Activated T-helper 2 cell treated with anti-CD3 and anti-CD28 coated beads, Interferon-gamma antibody, Interleukin-2, Interleukin-4, amounts not matched to agents 10 μg/mL and 5 μg/mL and 100 μg/mL, durations not matched to agents 14 hours and 24 hours and 36 hours (primary cell): ENCODE results near the gene CD48. TPM values are rescaled to one million over a fixed set of nuclear protein-coding genes. Genes with fewer than 3 reads are reported as not detected.

ENCODE experiments used
- DNase-seq: peaks from one replicate; pipeline ENCODE4 v3.0.0; 2021; ENCODE audit warnings: low spot score
- H3K27ac Mint-ChIP-seq: one replicate; pipeline ENCODE4 v1.8.0; 2021; ENCODE audit warnings: mixed read lengths
- H3K27me3 Mint-ChIP-seq: one replicate; pipeline ENCODE4 v1.8.0; 2021; ENCODE audit warnings: low read depth, mixed read lengths
- H3K36me3 Mint-ChIP-seq: one replicate; pipeline ENCODE4 v1.8.0; 2021; ENCODE audit warnings: low read depth, mixed read lengths
- H3K4me1 Mint-ChIP-seq: one replicate; pipeline ENCODE4 v1.8.0; 2021; ENCODE audit warnings: low read depth, mixed read lengths
- H3K4me3 Mint-ChIP-seq: one replicate; pipeline ENCODE4 v1.8.0; 2021; ENCODE audit warnings: low read depth, mild to moderate bottlenecking, moderate library complexity, mixed read lengths
- H3K9me3 Mint-ChIP-seq: one replicate; pipeline ENCODE4 v1.8.0; 2021; ENCODE audit warnings: mixed read lengths
- intact Hi-C: fragments of 100-400 bp; cut with micrococcal nuclease; formaldehyde crosslinking; loops from one replicate; pipeline ENCODE4 v1.15.1; 2023
- total RNA-seq: library from RNA; stranded (reverse); gene quantifications from 2 replicates; pipeline ENCODE4 v1.2.3, GENCODE V29; 2022

The CD48 gene
- total RNA-seq, 1 donor from 2014 or later, result 101 TPM

- peak overlapping the region; percentile 97 for H3K4me3 Mint-ChIP-seq
- H3K4me1 Mint-ChIP-seq, result peaks cover 60% of the 10 kb centered on the region
- H3K36me3 Mint-ChIP-seq, result peaks cover 63% of the 10 kb centered on the region
- DNase-seq, result no peak
- H3K27me3 Mint-ChIP-seq, result no peaks in the 10 kb centered on the region
- peak overlapping the region; percentile 99 for H3K27ac Mint-ChIP-seq
- intact Hi-C loops, result loop anchor here (2.0 kb wide), 1 partner anchor 15 kb away; no protein-coding TSS in a partner anchor
- no peaks in the 10 kb centered on the region for H3K9me3 Mint-ChIP-seq
These were observed 64.3 kb downstream of the CD48 start for GRCh38 chr1:160647329-160647720.

- H3K4me3 Mint-ChIP-seq, result peak within 1 kb of the TSS; percentile 97
- H3K36me3 Mint-ChIP-seq, result peaks cover 66% of the 10 kb centered on the region
- intact Hi-C loops, result loop anchor here (2.0 kb wide), 1 partner anchor 16 kb away; no protein-coding TSS in a partner anchor
- no peaks in the 10 kb centered on the region for H3K9me3 Mint-ChIP-seq
- peak within 1 kb of the TSS; percentile 99 for H3K27ac Mint-ChIP-seq
- H3K27me3 Mint-ChIP-seq, result no peaks in the 10 kb centered on the region
- no peak for DNase-seq
- H3K4me1 Mint-ChIP-seq, result peaks cover 60% of the 10 kb centered on the region
These were observed 64.8 kb downstream of the CD48 start, which contains the start of gene SLAMF1 for GRCh38 chr1:160646711-160647328. Gene SLAMF1, minus strand, starts transcription at chr1:160647044. Its CDS starts 99 bp downstream, at chr1:160646945.

GRCh38 chr1:160646180-160646579, 65.4 kb downstream of the CD48 start:
- no peak for DNase-seq
- Mint-ChIP-seq H3K9me3 (no peaks in the 10 kb centered on the region), H3K36me3 (peaks cover 69% of the 10 kb centered on the region), H3K27ac (peak overlapping the region; percentile 99), H3K27me3 (no peaks in the 10 kb centered on the region), H3K4me1 (peaks cover 59% of the 10 kb centered on the region), H3K4me3 (peak overlapping the region; percentile 97)
- intact Hi-C loops, result loop anchor here (2.0 kb wide), 1 partner anchor 17 kb away; no protein-coding TSS in a partner anchor

GRCh38 chr1:160645386-160646130, 66.1 kb downstream of the CD48 start:
- Mint-ChIP-seq H3K4me1 (peaks cover 58% of the 10 kb centered on the region), H3K36me3 (peaks cover 68% of the 10 kb centered on the region)
- DNase-seq, result no peak

GRCh38 chr1:160644399-160644798, 67.2 kb downstream of the CD48 start:
- intact Hi-C loops, result loop anchor here (5.0 kb wide), 1 partner anchor 67 kb away; the partner anchor contains the start of gene CD84
- Mint-ChIP-seq H3K4me1 (peaks cover 65% of the 10 kb centered on the region), H3K4me3 (peak overlapping the region; percentile 97), H3K36me3 (peaks cover 75% of the 10 kb centered on the region), H3K27ac (peak overlapping the region; percentile 99), H3K9me3 (no peaks in the 10 kb centered on the region), H3K27me3 (no peaks in the 10 kb centered on the region)
- DNase-seq, result no peak

More at GRCh38 chr1:160645386-160646130, 66.1 kb downstream of the CD48 start:
- H3K4me3 Mint-ChIP-seq, result peak overlapping the region; percentile 97
- H3K27ac Mint-ChIP-seq, result peak overlapping the region; percentile 99
- H3K9me3 Mint-ChIP-seq, result no peaks in the 10 kb centered on the region
- H3K27me3 Mint-ChIP-seq, result no peaks in the 10 kb centered on the region
- intact Hi-C loops, result loop anchor here (2.0 kb wide), 1 partner anchor 17 kb away; no protein-coding TSS in a partner anchor

GRCh38 chr1:160643138-160643537, 68.5 kb downstream of the CD48 start:
- H3K4me1 Mint-ChIP-seq, result peaks cover 67% of the 10 kb centered on the region
- peaks cover 77% of the 10 kb centered on the region for H3K36me3 Mint-ChIP-seq
- no peaks in the 10 kb centered on the region for H3K9me3 Mint-ChIP-seq
- H3K4me3 Mint-ChIP-seq, result peak overlapping the region; percentile 97
- DNase-seq, result no peak
- H3K27me3 Mint-ChIP-seq, result no peaks in the 10 kb centered on the region
- intact Hi-C loops, result loop anchor here (1.0 to 5.0 kb wide), 2 partner anchors 66 kb away; partner anchors contain the start of gene CD84
- peak overlapping the region; percentile 99 for H3K27ac Mint-ChIP-seq

- no peaks in the 10 kb centered on the region for H3K9me3 Mint-ChIP-seq
- peak overlapping the region; percentile 99 for H3K27ac Mint-ChIP-seq
- DNase-seq, result no peak
- peaks cover 84% of the 10 kb centered on the region for H3K36me3 Mint-ChIP-seq
- H3K27me3 Mint-ChIP-seq, result no peaks in the 10 kb centered on the region
- intact Hi-C loops, result loop anchor here (5.0 kb wide), 1 partner anchor 65 kb away; the partner anchor contains the start of gene CD84
- peak overlapping the region; percentile 97 for H3K4me3 Mint-ChIP-seq
- H3K4me1 Mint-ChIP-seq, result peaks cover 70% of the 10 kb centered on the region
These were observed 69.4 kb downstream of the CD48 start for GRCh38 chr1:160642281-160642644.

- peak overlapping the region; percentile 99 for H3K27ac Mint-ChIP-seq
- DNase-seq, result no peak
- intact Hi-C loops, result loop anchor here (2.0 to 5.0 kb wide), 2 partner anchors 15 to 64 kb away; partner anchors contain the start of gene CD84
- H3K9me3 Mint-ChIP-seq, result no peaks in the 10 kb centered on the region
- H3K36me3 Mint-ChIP-seq, result peaks cover 86% of the 10 kb centered on the region
- H3K4me3 Mint-ChIP-seq, result peak overlapping the region; percentile 97
- H3K4me1 Mint-ChIP-seq, result peaks cover 75% of the 10 kb centered on the region
- H3K27me3 Mint-ChIP-seq, result no peaks in the 10 kb centered on the region
These were observed 70.0 kb downstream of the CD48 start for GRCh38 chr1:160641323-160642280.

GRCh38 chr1:160640359-160641123, 71.1 kb downstream of the CD48 start:
- peaks cover 82% of the 10 kb centered on the region for H3K4me1 Mint-ChIP-seq
- H3K36me3 Mint-ChIP-seq, result peaks cover 88% of the 10 kb centered on the region
- no peaks in the 10 kb centered on the region for H3K27me3 Mint-ChIP-seq
- no peaks in the 10 kb centered on the region for H3K9me3 Mint-ChIP-seq
- peak overlapping the region; percentile 99 for H3K27ac Mint-ChIP-seq
- H3K4me3 Mint-ChIP-seq, result peak overlapping the region; percentile 71
- DNase-seq, result no peak
- intact Hi-C loops, result loop anchor here (1.0 to 5.0 kb wide), 5 partner anchors 13 to 63 kb away; partner anchors contain the start of gene CD84

GRCh38 chr1:160639652-160640051, 72.0 kb downstream of the CD48 start:
- intact Hi-C loops, result loop anchor here (1.0 to 5.0 kb wide), 5 partner anchors 12 to 62 kb away; partner anchors contain the start of gene CD84
- H3K9me3 Mint-ChIP-seq, result no peaks in the 10 kb centered on the region
- peaks cover 88% of the 10 kb centered on the region for H3K36me3 Mint-ChIP-seq
- H3K4me3 Mint-ChIP-seq, result peak overlapping the region; percentile 71
- peaks cover 84% of the 10 kb centered on the region for H3K4me1 Mint-ChIP-seq
- no peaks in the 10 kb centered on the region for H3K27me3 Mint-ChIP-seq
- no peak for DNase-seq
- peak overlapping the region; percentile 94 for H3K27ac Mint-ChIP-seq

GRCh38 chr1:160638926-160639325, 72.7 kb downstream of the CD48 start:
- DNase-seq, result no peak
- peaks cover 88% of the 10 kb centered on the region for H3K36me3 Mint-ChIP-seq
- H3K27ac Mint-ChIP-seq, result peak overlapping the region; percentile 94
- peak overlapping the region; percentile 71 for H3K4me3 Mint-ChIP-seq
- H3K4me1 Mint-ChIP-seq, result peaks cover 84% of the 10 kb centered on the region
- intact Hi-C loops, result no loop called here
- H3K27me3 Mint-ChIP-seq, result no peaks in the 10 kb centered on the region
- no peaks in the 10 kb centered on the region for H3K9me3 Mint-ChIP-seq
